Measurements from ENCODE around the gene DBNDD1. TPM values are rescaled to one million over a fixed set of nuclear protein-coding genes. Genes with fewer than 3 reads are reported as not detected.

Gene DBNDD1
- total and polyA plus RNA-seq, 2 experiments from 2014 or later, result 63.3 to 90.8 TPM

GRCh38 chr16:90027611-90028010, 8.4 kb upstream of the DBNDD1 start:
- Histone ChIP-seq H3K9me2 (ENCODE audit: insufficient read depth) (no peaks in the 10 kb centered on the region), H3K4me2 (no peak overlapping the region), H3K4me3 (no peak overlapping the region), H3K27ac (ENCODE audit: low read depth) (no peak overlapping the region), H2AFZ (no peak overlapping the region), H4K20me1 (replicated peaks; ENCODE audit: insufficient read depth) (peaks cover 3% of the 10 kb centered on the region; the same call in 1 of the 2 replicates), H3F3A (replicated peaks; ENCODE audit: low read depth) (0 out of 2 replicates have a peak, but pooled peaks cover 6% of the 10 kb centered on the region), H3K36me3 (ENCODE audit: insufficient read depth) (no peaks in the 10 kb centered on the region), H3K27me3 (ENCODE audit: insufficient read depth) (no peaks in the 10 kb centered on the region), H3K4me1 (ENCODE audit: insufficient read depth) (no peaks in the 10 kb centered on the region; the same call in 1 of the 2 replicates), H3K79me2 (replicated peaks; ENCODE audit: insufficient read depth) (no peaks in the 10 kb centered on the region; the same call in 1 of the 2 replicates)
- no peaks in the 10 kb centered on the region for H3K4me1 Mint-ChIP-seq
- TF ChIP-seq CTCF (conservative IDR thresholded peaks at IDR 0.05; ENCODE audit: low read depth in 2 of 2), result no peak
- H3K27ac Mint-ChIP-seq, result no peak overlapping the region
- DNase-seq (ENCODE audit: low spot score), result no peak
- peaks cover 25% of the 10 kb centered on the region for H3K36me3 Mint-ChIP-seq (ENCODE audit: low read depth)
- no peaks in the 10 kb centered on the region; the same call in 2 of the 3 replicates for H3K9me3 Mint-ChIP-seq
- ATAC-seq, result no peak
- no peak overlapping the region for H3K4me3 Mint-ChIP-seq
- peaks cover 4% of the 10 kb centered on the region for H3K27me3 Mint-ChIP-seq (ENCODE audit: insufficient read depth, low read depth, poor library complexity)

GRCh38 chr16:90026135-90026534, 6.9 kb upstream of the DBNDD1 start:
- peaks cover 11% of the 10 kb centered on the region for H3K4me1 ChIP-seq (ENCODE audit: insufficient read depth)
- H3K9me3 Mint-ChIP-seq, result no peaks in the 10 kb centered on the region
- no peaks in the 10 kb centered on the region for H3K9me2 ChIP-seq (ENCODE audit: insufficient read depth)
- H3K27ac Mint-ChIP-seq, result no peak overlapping the region
- H3K4me1 Mint-ChIP-seq, result peaks cover 11% of the 10 kb centered on the region
- DNase-seq (ENCODE audit: low spot score) (peak; percentile 40), ATAC-seq (no peak)
- H3K4me2 ChIP-seq, result no peak overlapping the region
- H2AFZ ChIP-seq, result no peak overlapping the region
- no peaks in the 10 kb centered on the region for H3K36me3 ChIP-seq (ENCODE audit: insufficient read depth)
- peaks cover 5% of the 10 kb centered on the region for H3K27me3 Mint-ChIP-seq (ENCODE audit: insufficient read depth, low read depth, poor library complexity)
- peaks cover 10% of the 10 kb centered on the region; the same call in 2 of the 3 replicates for H3K36me3 Mint-ChIP-seq (ENCODE audit: low read depth)
- no peak overlapping the region for H3K4me3 Mint-ChIP-seq
- no peak for TF ChIP-seq JUNB (IDR thresholded peaks at IDR 0.05; ENCODE audit: unreplicated experiment)
- TF ChIP-seq REST (IDR thresholded peaks at IDR 0.05; ENCODE audit: unreplicated experiment), result no peak
- 0 out of 4 replicates have a peak, but pooled peaks of 1 of the 2 experiments have one; percentile 12 for TF ChIP-seq CTCF (conservative IDR thresholded peaks at IDR 0.05; ENCODE audit: low read depth in 2 of 2)
- TF ChIP-seq EZH2 (IDR thresholded peaks at IDR 0.05; ENCODE audit: low read depth, unreplicated experiment), result no peak
- H4K20me1 ChIP-seq (replicated peaks; ENCODE audit: insufficient read depth), result peaks cover 3% of the 10 kb centered on the region; the same call in 1 of the 2 replicates
- H3F3A ChIP-seq (replicated peaks; ENCODE audit: low read depth), result peaks cover 14% of the 10 kb centered on the region
- no peak overlapping the region for H3K27ac ChIP-seq (ENCODE audit: low read depth)
- peaks cover 5% of the 10 kb centered on the region; the same call in 1 of the 2 replicates for H3K79me2 ChIP-seq (replicated peaks; ENCODE audit: insufficient read depth)
- H3K4me3 ChIP-seq, result no peak overlapping the region
- H3K27me3 ChIP-seq (ENCODE audit: insufficient read depth), result no peaks in the 10 kb centered on the region
